Esophagus squamous epithelium (tissue), 5 donors: ENCODE results near the gene APBB1. TPM values are rescaled to one million over a fixed set of nuclear protein-coding genes. Genes with fewer than 3 reads are reported as not detected.

ENCODE experiments used
- DNase-seq: peaks from one replicate; lab custom pipeline; 2025; lab: John Stamatoyannopoulos, UW
- H3K27ac ChIP-seq, 4 donors: fragments of 200-600 bp; sonication (generic); one replicate each; pipeline ENCODE4 v1.5.1; 2016 to 2019; ENCODE audit warnings: mild to moderate bottlenecking in 1 of 4
- H3K27me3 ChIP-seq, 4 donors: fragments of 200-600 bp; sonication (generic); 1 replicate in 3 of 4; 2 replicates in 1 of 4; pipeline versions ENCODE4 v1.5.1 to v1.6.0; 2017 to 2021; ENCODE audit warnings: antibody characterized with exemption in 1 of 4
- H3K36me3 ChIP-seq, 3 donors: fragments of 200-600 bp; sonication (generic); one replicate each; pipeline ENCODE4 v1.5.1; 2016 to 2019
- H3K4me1 ChIP-seq, 3 donors: fragments of 200-600 bp; sonication (generic); one replicate each; pipeline ENCODE4 v1.5.1; 2017 to 2019
- H3K4me3 ChIP-seq, 4 donors: fragments of 200-600 bp; sonication (generic); 1 replicate in 3 of 4; 2 replicates in 1 of 4; pipeline ENCODE4 v1.5.1; 2016 to 2019; ENCODE audit warnings: mild to moderate bottlenecking in 2 of 4, moderate library complexity in 1 of 4
- H3K9me3 ChIP-seq, 3 donors: fragments of 200-600 bp; sonication (generic); one replicate each; pipeline ENCODE4 v1.5.1; 2016 to 2019
- CTCF ChIP-seq, 6 experiments: fragments of 450-650 bp in 4 of 6; fragments of 200-600 bp in 2 of 6; sonication (generic) in 2 of 6; IDR thresholded peaks; one replicate each; pipeline ENCODE4 v1.5.1; 2016 to 2019; ENCODE audit warnings: antibody characterized with exemption in 6 of 6, mild to moderate bottlenecking in 4 of 6, moderate library complexity in 4 of 6
- POLR2A ChIP-seq, 4 donors: fragments of 450-650 bp; IDR thresholded peaks; one replicate each; pipeline ENCODE4 v1.6.1; 2017; ENCODE audit warnings: antibody characterized with exemption in 4 of 4, mild to moderate bottlenecking in 4 of 4, moderate library complexity in 3 of 4
- WGBS, 2 donors: methylation state at CpG; one replicate each; pipeline ENCODE4 v1.1.5; 2018; 5-methylcytosine and 5-hydroxymethylcytosine counted together
- intact Hi-C: fragments of 100-400 bp; cut with DNase I; formaldehyde crosslinking; loops from one replicate; pipeline ENCODE4 v1.15.0; 2022
- total RNA-seq, 4 donors: library from RNA; depleted of rRNA; stranded (reverse); fragments of >200 nt; gene quantifications; one replicate each; pipeline ENCODE4 v1.1.0, GENCODE V29; 2016
- donor health status: DM: yes; HTN: yes; CAD: no.

Gene APBB1
- total RNA-seq, 4 donors from 2014 or later: 2.7 to 29.0 (median 9.9) TPM

GRCh38 chr11:6400431-6401345, 18.2 kb downstream of the APBB1 start:
- no peak for TF ChIP-seq CTCF (IDR thresholded peaks at IDR 0.05)
- TF ChIP-seq POLR2A (IDR thresholded peaks at IDR 0.05): no peak
- Histone ChIP-seq H3K27me3 (no peaks in the 10 kb centered on the region), H3K4me1 (peaks cover 0 to 37% (median 0%) of the 10 kb centered on the region in 3 donors), H3K9me3 (no peaks in the 10 kb centered on the region), H3K4me3 (no peak overlapping the region), H3K27ac (no peak overlapping the region), H3K36me3 (peaks cover 0 to 47% (median 0%) of the 10 kb centered on the region in 3 donors)
- no peak for DNase-seq
- intact Hi-C loops: no loop called here
- 91 to 97% methylated on average over 14 of the region's 15 CpGs for WGBS, 2 donors

DNA sequence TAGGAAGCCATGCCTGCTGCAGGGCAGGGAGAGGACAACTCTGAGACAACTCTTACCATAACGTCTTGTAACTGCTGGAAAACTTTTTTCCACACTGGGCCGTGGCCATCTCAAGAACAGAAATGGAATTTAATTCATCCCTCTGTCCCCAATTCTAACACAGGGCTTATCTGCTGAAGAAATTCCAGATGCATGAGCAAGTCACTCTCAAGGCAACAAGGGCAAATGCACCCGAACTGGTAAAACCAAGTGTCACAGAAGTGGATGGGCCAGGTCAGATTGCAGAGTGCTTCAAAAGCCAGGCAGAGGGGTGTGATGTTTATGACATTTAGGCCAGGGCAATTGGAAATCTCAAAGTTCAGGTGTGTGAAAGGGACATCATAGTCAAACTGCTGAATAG, 21.3 kb downstream of the APBB1 start:
- Histone ChIP-seq H3K4me1 (peaks cover 0 to 39% (median 0%) of the 10 kb centered on the region in 3 donors), H3K27ac (no peak overlapping the region), H3K36me3 (peaks cover 0 to 63% (median 4%) of the 10 kb centered on the region in 3 donors), H3K4me3 (no peak overlapping the region), H3K9me3 (no peaks in the 10 kb centered on the region), H3K27me3 (no peaks in the 10 kb centered on the region)
- 47 to 52% methylated on average over 2 to 3 of the region's 3 CpGs for WGBS, 2 donors
- DNase-seq: no peak
- intact Hi-C loops: no loop called here
- no peak for TF ChIP-seq POLR2A (IDR thresholded peaks at IDR 0.05)
- TF ChIP-seq CTCF (IDR thresholded peaks at IDR 0.05): no peak

- TF ChIP-seq CTCF (IDR thresholded peaks at IDR 0.05) (no peak), POLR2A (IDR thresholded peaks at IDR 0.05) (no peak)
- intact Hi-C loops: no loop called here
- H3K4me1 ChIP-seq: peaks cover 0 to 41% (median 0%) of the 10 kb centered on the region in 3 donors
- H3K4me3 ChIP-seq: no peak overlapping the region
- peaks cover 0 to 59% (median 4%) of the 10 kb centered on the region in 3 donors for H3K36me3 ChIP-seq
- no peak overlapping the region for H3K27ac ChIP-seq
- DNase-seq: no peak
- H3K27me3 ChIP-seq: no peaks in the 10 kb centered on the region
- no peaks in the 10 kb centered on the region for H3K9me3 ChIP-seq
- 17 to 30% methylated on average over 1 of the region's 1 CpG for WGBS, 2 donors
Measured at GRCh38 chr11:6397156-6397555, 21.7 kb downstream of the APBB1 start.

DNA sequence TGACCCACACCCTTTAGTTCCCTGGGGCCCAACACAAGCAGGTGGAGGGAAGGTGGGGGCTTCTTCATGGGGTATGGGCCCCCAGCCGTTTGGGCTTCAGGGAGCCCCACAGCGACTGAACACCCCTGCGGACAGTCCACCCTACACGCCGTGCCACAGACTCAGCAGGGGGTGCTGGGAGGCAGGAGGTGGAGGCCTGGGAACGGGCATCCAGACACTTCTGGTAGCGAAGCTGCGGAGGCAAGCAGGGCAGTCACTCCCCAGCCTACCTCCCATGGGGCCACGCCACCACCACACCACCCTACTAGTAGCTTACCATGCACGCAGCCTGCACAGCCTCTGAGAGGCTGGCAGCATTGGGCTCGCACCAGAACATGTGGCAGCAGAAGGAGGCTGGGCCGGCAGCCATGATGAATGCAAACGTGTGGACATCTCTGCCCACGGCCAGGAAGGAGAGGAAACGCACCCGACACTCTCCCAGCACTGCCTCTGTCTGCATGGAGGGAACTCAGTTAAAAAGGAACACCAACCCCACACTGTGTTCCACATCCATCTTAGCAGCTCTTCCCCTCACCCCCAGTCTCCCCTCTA, 23.3 kb downstream of the APBB1 start:
- DNase-seq: no peak
- Histone ChIP-seq H3K36me3 (peaks cover 0 to 51% (median 4%) of the 10 kb centered on the region in 3 donors), H3K4me3 (no peak overlapping the region), H3K27ac (no peak overlapping the region), H3K4me1 (peaks cover 11 to 50% (median 12%) of the 10 kb centered on the region in 3 donors), H3K27me3 (no peaks in the 10 kb centered on the region), H3K9me3 (no peaks in the 10 kb centered on the region)
- intact Hi-C loops: no loop called here
- WGBS, 2 donors: 86% methylated on average over 7 of the region's 16 CpGs; no CpG with 5 or more reads in 1 of the 2 donors
- no peak for TF ChIP-seq CTCF (IDR thresholded peaks at IDR 0.05)
- no peak for TF ChIP-seq POLR2A (IDR thresholded peaks at IDR 0.05)
